Glutamatergic neuron (in vitro differentiated cells): ENCODE results near the gene AMTN. TPM values are rescaled to one million over a fixed set of nuclear protein-coding genes. Genes with fewer than 3 reads are reported as not detected.
A peak's percentile ranks its signal among the peaks of the same experiment; 100 is the strongest.

Experiments
- DNase-seq: peaks from one replicate; pipeline ENCODE4 v3.0.0; 2022
- H3K27ac Mint-ChIP-seq: one replicate; pipeline ENCODE4 v1.8.0; 2020; ENCODE audit warnings: mild to moderate bottlenecking, mixed read lengths, inconsistent platforms; ENCODE audit not compliant: unreplicated experiment
- H3K27me3 Mint-ChIP-seq: one replicate; pipeline ENCODE4 v1.8.0; 2020; ENCODE audit warnings: mild to moderate bottlenecking, moderate library complexity, mixed read lengths, inconsistent platforms; ENCODE audit not compliant: unreplicated experiment
- H3K36me3 Mint-ChIP-seq: one replicate; pipeline ENCODE4 v1.8.0; 2020; ENCODE audit warnings: mild to moderate bottlenecking, mixed read lengths, inconsistent platforms; ENCODE audit not compliant: unreplicated experiment
- H3K4me1 Mint-ChIP-seq: one replicate; pipeline ENCODE4 v1.8.0; 2020; ENCODE audit warnings: mild to moderate bottlenecking, low read depth, mixed read lengths, inconsistent platforms; ENCODE audit not compliant: unreplicated experiment
- H3K4me3 Mint-ChIP-seq: one replicate; pipeline ENCODE4 v1.8.0; 2020; ENCODE audit warnings: mild to moderate bottlenecking, mixed read lengths, inconsistent platforms; ENCODE audit not compliant: unreplicated experiment
- H3K9me3 Mint-ChIP-seq: one replicate; pipeline ENCODE4 v1.8.0; 2020; ENCODE audit warnings: mild to moderate bottlenecking, moderate library complexity, mixed read lengths, inconsistent platforms; ENCODE audit not compliant: unreplicated experiment
- CTCF ChIP-seq: fragments of 200-600 bp; sonication (generic); IDR thresholded peaks from one replicate; pipeline ENCODE4 v1.5.0; 2021; ENCODE audit not compliant: partially characterized antibody, unreplicated experiment
- total RNA-seq: library from RNA; stranded (reverse); fragmentation: NEBNext Ultra II Directional; extraction: Animal tissue kit (Norgen Biotek cat#: 25700); gene quantifications from one replicate; pipeline ENCODE4 v1.2.1, GENCODE V29; 2021; ENCODE audit not compliant: unreplicated experiment

The AMTN gene
- total RNA-seq, 1 donor from 2014 or later = not detected

GRCh38 chr4:70504733-70505132, 13.6 kb upstream of the AMTN start:
- no peak for TF ChIP-seq CTCF
- no peak overlapping the region for H3K27ac Mint-ChIP-seq
- no peaks in the 10 kb centered on the region for H3K27me3 Mint-ChIP-seq
- H3K36me3 Mint-ChIP-seq = no peaks in the 10 kb centered on the region
- H3K9me3 Mint-ChIP-seq = peaks cover 4% of the 10 kb centered on the region
- H3K4me3 Mint-ChIP-seq = no peak overlapping the region
- no peaks in the 10 kb centered on the region for H3K4me1 Mint-ChIP-seq
- DNase-seq = no peak

- Mint-ChIP-seq H3K4me1 (no peaks in the 10 kb centered on the region), H3K27me3 (no peaks in the 10 kb centered on the region), H3K4me3 (no peak overlapping the region), H3K9me3 (peaks cover 2% of the 10 kb centered on the region), H3K36me3 (no peaks in the 10 kb centered on the region), H3K27ac (no peak overlapping the region)
- peak; percentile 87 for TF ChIP-seq CTCF
- DNase-seq = peak; percentile 84
Observed at GRCh38 chr4:70505151-70505748, 13.1 kb upstream of the AMTN start.

- Mint-ChIP-seq H3K36me3 (no peaks in the 10 kb centered on the region), H3K9me3 (no peaks in the 10 kb centered on the region), H3K4me1 (no peaks in the 10 kb centered on the region), H3K27ac (no peak overlapping the region), H3K27me3 (no peaks in the 10 kb centered on the region), H3K4me3 (no peak overlapping the region)
- DNase-seq = no peak
- no peak for TF ChIP-seq CTCF
Observed at GRCh38 chr4:70508801-70509200, 9.6 kb upstream of the AMTN start.

GRCh38 chr4:70511365-70511764, 7.0 kb upstream of the AMTN start:
- H3K36me3 Mint-ChIP-seq = no peaks in the 10 kb centered on the region
- H3K27me3 Mint-ChIP-seq = no peaks in the 10 kb centered on the region
- H3K27ac Mint-ChIP-seq = no peak overlapping the region
- DNase-seq = no peak
- H3K4me3 Mint-ChIP-seq = no peak overlapping the region
- TF ChIP-seq CTCF = no peak
- H3K9me3 Mint-ChIP-seq = no peaks in the 10 kb centered on the region
- no peaks in the 10 kb centered on the region for H3K4me1 Mint-ChIP-seq

GRCh38 chr4:70515367-70516250, 2.8 kb upstream of the AMTN start:
- H3K27me3 Mint-ChIP-seq = peaks cover 2% of the 10 kb centered on the region
- H3K27ac Mint-ChIP-seq = no peak overlapping the region
- no peaks in the 10 kb centered on the region for H3K36me3 Mint-ChIP-seq
- no peak for DNase-seq
- TF ChIP-seq CTCF = no peak
- H3K9me3 Mint-ChIP-seq = no peaks in the 10 kb centered on the region
- H3K4me3 Mint-ChIP-seq = no peak overlapping the region
- H3K4me1 Mint-ChIP-seq = no peaks in the 10 kb centered on the region
